Right cardiac atrium (tissue), 5 donors: ENCODE measurements around the gene DHX57. TPM values are rescaled to one million over a fixed set of nuclear protein-coding genes. Genes with fewer than 3 reads are reported as not detected.
"Not testable (repeated sequence)": the region's sequence is repeated elsewhere in the genome, so short reads cannot be mapped to it uniquely, and the experiment has no call there.

ENCODE experiments used
- ATAC-seq, 2 donors: fragments of 200-7000 bp; cut with Tn5 transposase; one replicate each; pipeline versions ENCODE4 v1.8.0 to v1.9.1; 2020; ENCODE audit warnings: moderate library complexity in 2 of 2, mild to moderate bottlenecking in 1 of 2
- DNase-seq, 3 donors: peaks; one replicate each; pipeline ENCODE4 v3.0.0-alpha.2; 2020
- H3K27ac ChIP-seq: one replicate; pipeline ENCODE4 v1.5.1; 2013; ENCODE audit warnings: mild to moderate bottlenecking, low read length, control low read depth, moderate library complexity
- H3K27me3 ChIP-seq: one replicate; pipeline ENCODE4 v1.6.1; 2013; ENCODE audit not compliant: control insufficient read depth, insufficient read depth
- H3K4me1 ChIP-seq: one replicate; pipeline ENCODE4 v1.6.1; 2013; ENCODE audit warnings: low read length; ENCODE audit not compliant: control insufficient read depth, insufficient read depth
- H3K4me3 ChIP-seq: one replicate; pipeline ENCODE4 v1.5.1; 2013; ENCODE audit warnings: low read length, control low read depth
- H3K9me3 ChIP-seq: one replicate; pipeline ENCODE4 v1.6.1; 2013; ENCODE audit warnings: low read length; ENCODE audit not compliant: control insufficient read depth
- WGBS: extraction: QIAGEN DNeasy Blood & Tissue Kit; methylation state at CpG from one replicate; pipeline ENCODE4 v1.1.7; 2013; 5-methylcytosine and 5-hydroxymethylcytosine counted together
- intact Hi-C, 4 donors: fragments of 100-400 bp; cut with DNase I; formaldehyde crosslinking; loops; one replicate each; pipeline versions ENCODE4 v1.11.0 to v1.14.0; 2022 to 2023
- polyA plus RNA-seq: library from polyadenylated mRNA; stranded (reverse); fragments of 200-250 nt; gene quantifications from one replicate; pipeline ENCODE4 v1.2.3, GENCODE V29; 2013
- total RNA-seq, 4 donors: library from RNA; stranded (reverse); fragmentation: NEBNext Ultra II Directional; extraction: Animal tissue kit (Norgen Biotek cat#: 25700); gene quantifications; one replicate each; pipeline ENCODE4 v1.2.1, GENCODE V29; 2021
- donor health status: healthy with polysubstance abuse.
- donor health status: DM: no; HTN: yes; CAD: no.
- donor health status: DM: no; HTN: no; CAD: no.
- donor health status: DM: no; HTN: yes; CAD: no; lungs with severe emphysema.
- donor health status: DM: yes; HTN: yes; CAD: no.

Gene DHX57
- total and polyA plus RNA-seq, 5 donors = 6.0 to 10.9 (median 8.6) TPM

DNA sequence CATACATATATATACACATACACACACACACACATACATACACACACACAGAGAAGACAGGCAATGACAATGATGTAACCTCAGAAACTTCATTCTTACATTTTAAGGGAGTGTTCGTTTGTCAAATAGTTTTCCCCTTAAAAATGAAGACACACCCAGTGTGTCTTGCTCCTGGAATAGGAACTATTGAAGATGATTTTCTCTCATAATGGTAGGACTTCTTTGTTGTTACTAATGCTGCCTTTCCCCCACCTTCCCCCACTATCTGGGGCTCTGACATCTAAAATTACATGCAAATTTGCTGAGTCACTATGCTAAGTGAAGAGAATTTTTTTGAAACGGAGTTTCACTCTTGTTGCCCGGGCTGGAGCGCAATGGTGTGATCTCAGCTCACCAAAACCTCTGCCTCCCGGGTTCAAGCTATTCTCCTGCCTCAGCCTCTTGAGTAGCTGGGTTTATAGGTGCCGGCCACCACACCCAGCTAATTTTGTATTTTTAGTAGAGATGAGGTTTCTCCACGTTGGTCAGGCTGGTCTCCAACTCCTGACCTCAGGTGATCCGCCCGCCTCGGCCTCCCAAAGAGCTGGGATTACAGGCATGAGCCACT is 48.1 kb downstream of the DHX57 start:
- intact Hi-C loops, H3K4me1 ChIP-seq, DNase-seq, H3K9me3 ChIP-seq, H3K27me3 ChIP-seq, H3K4me3 ChIP-seq, H3K27ac ChIP-seq: not testable (repeated sequence)
- 79% methylated on average over 10 of the region's 10 CpGs for WGBS
- ATAC-seq = peak in 1 of 2 donors; percentile 36

GRCh38 chr2:38825956-38826355 is 49.8 kb downstream of the DHX57 start:
- Histone ChIP-seq H3K4me1 (no peaks in the 10 kb centered on the region), H3K27me3 (no peaks in the 10 kb centered on the region), H3K4me3 (no peak overlapping the region), H3K27ac (no peak overlapping the region), H3K9me3 (no peaks in the 10 kb centered on the region)
- DNase-seq (no peak), ATAC-seq (no peak)
- intact Hi-C loops = no loop called here
- WGBS = 96% methylated on average over 2 of the region's 2 CpGs

DNA sequence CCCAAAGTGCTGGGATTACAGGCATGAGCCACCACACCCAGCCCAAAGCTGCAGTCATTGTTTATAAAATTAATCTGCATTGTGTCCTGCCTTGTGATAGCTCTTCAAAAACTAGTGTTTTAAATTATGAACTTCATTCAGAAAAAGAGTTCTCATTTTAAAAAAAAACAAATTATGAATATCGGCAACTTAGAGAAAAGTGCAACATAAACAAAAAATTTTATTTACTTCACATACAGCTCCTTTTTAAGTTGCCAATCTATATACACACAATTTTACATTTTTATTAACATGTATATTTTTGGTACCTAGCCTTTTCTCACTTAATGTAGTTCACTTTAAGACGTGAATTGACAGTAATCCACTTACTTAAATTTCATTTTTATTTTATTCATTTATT is 50.8 kb downstream of the DHX57 start:
- Histone ChIP-seq H3K9me3 (no peaks in the 10 kb centered on the region), H3K4me3 (no peak overlapping the region), H3K4me1 (no peaks in the 10 kb centered on the region), H3K27ac (no peak overlapping the region), H3K27me3 (no peaks in the 10 kb centered on the region)
- ATAC-seq (no peak), DNase-seq (no peak)
- intact Hi-C loops = no loop called here
- WGBS = 96% methylated on average over 2 of the region's 2 CpGs

GRCh38 chr2:38823386-38823785 is 52.3 kb downstream of the DHX57 start:
- H3K4me3 ChIP-seq = no peak overlapping the region
- no peaks in the 10 kb centered on the region for H3K27me3 ChIP-seq
- DNase-seq (no peak), ATAC-seq (no peak)
- no peak overlapping the region for H3K27ac ChIP-seq
- H3K9me3 ChIP-seq = no peaks in the 10 kb centered on the region
- no peaks in the 10 kb centered on the region for H3K4me1 ChIP-seq
- intact Hi-C loops = no loop called here
- 67% methylated on average over 5 of the region's 5 CpGs for WGBS

- WGBS = 76% methylated on average over 6 of the region's 6 CpGs
- no peak for ATAC-seq
- no peak for DNase-seq
- no peaks in the 10 kb centered on the region for H3K27me3 ChIP-seq
- H3K27ac ChIP-seq = no peak overlapping the region
- H3K4me3 ChIP-seq = no peak overlapping the region
- no peaks in the 10 kb centered on the region for H3K9me3 ChIP-seq
- intact Hi-C loops = no loop called here
- no peaks in the 10 kb centered on the region for H3K4me1 ChIP-seq
These were observed 57.2 kb downstream of the DHX57 start for GRCh38 chr2:38818565-38818964.

- WGBS = 91% methylated on average over 4 of the region's 4 CpGs
- Histone ChIP-seq H3K27ac (no peak overlapping the region), H3K27me3 (no peaks in the 10 kb centered on the region), H3K4me1 (no peaks in the 10 kb centered on the region), H3K4me3 (no peak overlapping the region), H3K9me3 (no peaks in the 10 kb centered on the region)
- intact Hi-C loops = no loop called here
- ATAC-seq (no peak), DNase-seq (no peak)
These were observed 59.8 kb downstream of the DHX57 start for GRCh38 chr2:38815936-38816335.

- Histone ChIP-seq H3K9me3 (no peaks in the 10 kb centered on the region), H3K27me3 (no peaks in the 10 kb centered on the region), H3K27ac (no peak overlapping the region), H3K4me1 (no peaks in the 10 kb centered on the region), H3K4me3 (no peak overlapping the region)
- ATAC-seq (no peak), DNase-seq (no peak)
- 95% methylated on average over 7 of the region's 7 CpGs for WGBS
- intact Hi-C loops = no loop called here
These were observed 65.2 kb downstream of the DHX57 start for GRCh38 chr2:38810488-38810887.

DNA sequence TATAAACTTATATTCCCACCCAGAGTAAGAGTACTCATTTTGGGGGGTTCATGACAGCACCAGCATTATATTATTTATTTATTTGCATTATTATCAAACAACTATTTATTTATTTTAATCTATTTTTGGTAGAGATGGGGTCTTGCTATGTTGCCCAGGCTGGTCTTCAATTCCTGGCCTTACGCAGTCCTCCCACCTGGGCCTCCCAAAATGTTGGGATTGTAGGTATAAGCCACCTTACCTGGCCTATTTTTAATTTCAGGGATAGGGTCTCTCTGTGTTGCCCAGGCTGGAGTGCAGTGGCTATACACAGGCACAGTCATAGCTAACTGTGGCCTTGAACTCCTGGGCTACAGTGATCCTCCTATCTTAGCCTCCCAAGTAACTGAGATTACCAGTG is 67.1 kb downstream of the DHX57 start:
- 100% methylated on average over 1 of the region's 1 CpG for WGBS
- no peaks in the 10 kb centered on the region for H3K27me3 ChIP-seq
- H3K4me3 ChIP-seq = no peak overlapping the region
- intact Hi-C loops = no loop called here
- no peak for DNase-seq
- no peaks in the 10 kb centered on the region for H3K4me1 ChIP-seq
- no peak overlapping the region for H3K27ac ChIP-seq
- no peak for ATAC-seq
- no peaks in the 10 kb centered on the region for H3K9me3 ChIP-seq

DNA sequence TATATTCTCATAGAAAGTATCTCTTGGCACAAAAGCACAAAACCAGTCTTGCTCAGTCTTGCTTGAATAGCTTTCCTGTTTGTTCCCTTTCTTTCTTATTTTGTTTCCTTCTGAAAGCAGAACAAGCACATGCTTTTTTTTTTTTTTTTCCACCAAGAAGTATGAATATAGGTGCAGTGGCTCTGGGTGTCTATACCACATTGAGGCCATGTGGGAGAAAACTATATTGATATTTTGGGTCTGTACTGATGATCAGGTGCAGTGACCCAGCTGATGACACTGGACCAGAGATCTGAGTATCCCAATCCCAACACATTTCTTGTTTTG is 69.0 kb downstream of the DHX57 start:
- no peak for ATAC-seq
- Histone ChIP-seq H3K4me1 (no peaks in the 10 kb centered on the region), H3K27me3 (no peaks in the 10 kb centered on the region), H3K27ac (no peak overlapping the region), H3K9me3 (no peaks in the 10 kb centered on the region), H3K4me3 (no peak overlapping the region)
- no peak for DNase-seq
- intact Hi-C loops = no loop called here

- WGBS = 71% methylated on average over 2 of the region's 2 CpGs
- H3K27me3 ChIP-seq = no peaks in the 10 kb centered on the region
- no peak overlapping the region for H3K4me3 ChIP-seq
- no peaks in the 10 kb centered on the region for H3K4me1 ChIP-seq
- intact Hi-C loops = no loop called here
- H3K27ac ChIP-seq = no peak overlapping the region
- H3K9me3 ChIP-seq = no peaks in the 10 kb centered on the region
- no peak for ATAC-seq
- no peak for DNase-seq
These were observed 69.6 kb downstream of the DHX57 start for GRCh38 chr2:38806015-38806732.

- 92% methylated on average over 3 of the region's 3 CpGs for WGBS
- no peak for DNase-seq
- Histone ChIP-seq H3K4me3 (no peak overlapping the region), H3K27ac (no peak overlapping the region), H3K27me3 (no peaks in the 10 kb centered on the region), H3K4me1 (no peaks in the 10 kb centered on the region), H3K9me3 (no peaks in the 10 kb centered on the region)
- intact Hi-C loops = no loop called here
- no peak for ATAC-seq
These were observed 77.8 kb downstream of the DHX57 start for GRCh38 chr2:38797953-38798352.

- no peaks in the 10 kb centered on the region for H3K27me3 ChIP-seq
- no peak overlapping the region for H3K27ac ChIP-seq
- no peak overlapping the region for H3K4me3 ChIP-seq
- ATAC-seq = no peak
- intact Hi-C loops = no loop called here
- H3K4me1 ChIP-seq = no peaks in the 10 kb centered on the region
- no peaks in the 10 kb centered on the region for H3K9me3 ChIP-seq
- DNase-seq = no peak
- whole genome bisulfite sequencing = 70% methylated on average over 10 of the region's 10 CpGs
These were observed 78.5 kb downstream of the DHX57 start for GRCh38 chr2:38797250-38797676.
